Measurements from ENCODE around the gene BLOC1S5.

Gene BLOC1S5

DNA sequence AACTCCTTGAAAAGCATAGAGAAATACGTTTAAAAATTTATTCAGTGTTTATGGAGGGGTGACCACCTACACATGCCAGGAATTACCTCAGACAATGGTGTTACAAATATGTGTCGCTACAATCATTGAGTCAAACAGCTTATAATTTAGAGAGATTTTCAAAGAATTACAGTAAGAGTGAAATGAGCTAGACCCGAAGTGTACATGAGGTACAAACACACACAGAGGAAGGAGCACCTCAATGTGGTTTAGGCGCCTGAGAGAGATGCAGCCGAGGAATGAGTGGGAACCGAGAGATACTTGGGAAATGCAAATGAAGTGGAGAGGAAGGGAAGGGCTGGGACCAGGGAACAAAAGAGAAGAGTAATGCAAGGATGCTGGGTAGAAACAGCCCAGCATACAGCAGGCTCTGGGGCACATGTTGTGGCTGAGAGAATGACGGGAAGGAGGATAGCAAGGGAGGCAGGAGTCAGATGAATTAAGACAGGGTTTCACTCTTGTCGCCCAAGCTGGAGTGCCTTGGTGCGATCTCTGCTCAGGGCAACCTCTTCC lies 22.6 kb upstream of the BLOC1S5 start:
- no peak for TF ChIP-seq CEBPB (IDR thresholded peaks at IDR 0.05)

DNA sequence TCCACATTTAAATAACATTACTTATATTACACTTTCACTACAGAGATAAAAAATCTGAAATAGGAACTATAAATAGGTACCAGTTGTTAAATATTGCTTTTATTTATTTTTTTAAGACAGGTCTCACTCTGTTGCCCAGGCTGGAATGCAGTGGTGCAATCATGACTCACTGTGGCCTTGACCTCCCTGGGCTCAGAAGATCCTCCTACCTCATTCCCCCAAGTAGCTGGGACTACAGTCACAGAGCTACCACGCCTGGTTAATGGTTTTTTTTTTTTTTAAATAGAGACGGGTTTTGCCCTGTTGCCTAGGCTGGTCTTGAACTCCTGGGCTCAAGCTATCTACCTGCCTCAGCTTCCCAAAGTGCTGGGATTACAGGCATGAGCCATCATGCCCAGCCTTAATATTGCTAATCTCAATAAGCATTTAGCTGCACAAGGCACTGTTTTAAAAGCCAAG lies 20.9 kb upstream of the BLOC1S5 start:
- no peak for TF ChIP-seq EGR1 (IDR thresholded peaks at IDR 0.05)
- TF ChIP-seq ZBTB7A (IDR thresholded peaks at IDR 0.05; ENCODE audit: low read depth) = no peak
- TF ChIP-seq REST (IDR thresholded peaks at IDR 0.05; ENCODE audit: low read depth) = no peak
- no peak for TF ChIP-seq YY1 (IDR thresholded peaks at IDR 0.05; ENCODE audit: low read depth)
- peak; percentile 93 for TF ChIP-seq CEBPB (IDR thresholded peaks at IDR 0.05)
- TF ChIP-seq TEAD4 (IDR thresholded peaks at IDR 0.05) = peak; percentile 91
- TF ChIP-seq, protein P1, sequence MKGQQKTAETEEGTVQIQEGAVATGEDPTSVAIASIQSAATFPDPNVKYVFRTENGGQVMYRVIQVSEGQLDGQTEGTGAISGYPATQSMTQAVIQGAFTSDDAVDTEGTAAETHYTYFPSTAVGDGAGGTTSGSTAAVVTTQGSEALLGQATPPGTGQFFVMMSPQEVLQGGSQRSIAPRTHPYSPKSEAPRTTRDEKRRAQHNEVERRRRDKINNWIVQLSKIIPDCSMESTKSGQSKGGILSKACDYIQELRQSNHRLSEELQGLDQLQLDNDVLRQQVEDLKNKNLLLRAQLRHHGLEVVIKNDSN (IDR thresholded peaks at IDR 0.05) = no peak

GRCh38 chr6:8084586-8084985 lies 20.4 kb upstream of the BLOC1S5 start:
- TF ChIP-seq RAD21 (IDR thresholded peaks at IDR 0.05; ENCODE audit: low read depth) = no peak
- TF ChIP-seq FOXM1 (IDR thresholded peaks at IDR 0.05; ENCODE audit: borderline replicate concordance, low read depth) = no peak
- no peak for TF ChIP-seq CREB1 (IDR thresholded peaks at IDR 0.05; ENCODE audit: low read depth)
- no peak for TF ChIP-seq TCF12 (IDR thresholded peaks at IDR 0.05; ENCODE audit: low read depth)
- TF ChIP-seq, protein P2, sequence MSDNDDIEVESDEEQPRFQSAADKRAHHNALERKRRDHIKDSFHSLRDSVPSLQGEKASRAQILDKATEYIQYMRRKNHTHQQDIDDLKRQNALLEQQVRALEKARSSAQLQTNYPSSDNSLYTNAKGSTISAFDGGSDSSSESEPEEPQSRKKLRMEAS (IDR thresholded peaks at IDR 0.05) = no peak
- no peak for TF ChIP-seq NFIC (IDR thresholded peaks at IDR 0.05)
- TF ChIP-seq, protein P1 (IDR thresholded peaks at IDR 0.05) = no peak
- TF ChIP-seq TAF1 (IDR thresholded peaks at IDR 0.05; ENCODE audit: low read depth) = no peak
- no peak for TF ChIP-seq EGR1 (IDR thresholded peaks at IDR 0.05)
- no peak for TF ChIP-seq ZBTB7A (IDR thresholded peaks at IDR 0.05; ENCODE audit: low read depth)
- TF ChIP-seq TEAD4 (IDR thresholded peaks at IDR 0.05) = no peak
- TF ChIP-seq YY1 (IDR thresholded peaks at IDR 0.05; ENCODE audit: low read depth) = no peak

GRCh38 chr6:8082954-8083858 lies 19.0 kb upstream of the BLOC1S5 start:
- TF ChIP-seq YY1 (IDR thresholded peaks at IDR 0.05; ENCODE audit: low read depth) = no peak
- TF ChIP-seq, protein P2 (IDR thresholded peaks at IDR 0.05) = 0 out of 2 replicates have a peak, but pooled peaks have one; percentile 10

DNA sequence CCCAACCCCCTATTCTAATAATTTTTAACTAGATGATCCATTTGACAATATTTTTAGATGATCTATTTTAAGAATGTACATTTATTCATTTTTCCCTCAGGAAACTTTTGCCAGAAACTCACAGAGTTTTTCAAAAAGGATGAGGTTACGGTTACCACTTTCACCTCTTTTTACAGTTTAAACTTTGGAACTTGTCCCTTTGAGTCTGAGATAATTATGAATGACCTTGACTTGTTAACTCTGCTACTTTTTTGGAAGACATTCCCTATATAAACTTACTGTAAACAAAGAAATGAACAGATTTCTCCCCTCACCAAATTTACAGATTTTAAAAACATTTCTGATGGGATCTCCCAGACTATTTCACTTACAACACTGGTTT lies 18.4 kb upstream of the BLOC1S5 start:
- no peak for TF ChIP-seq ZBTB7A (IDR thresholded peaks at IDR 0.05; ENCODE audit: low read depth)
- TF ChIP-seq FOXM1 (IDR thresholded peaks at IDR 0.05; ENCODE audit: borderline replicate concordance, low read depth) = no peak
- TF ChIP-seq CREB1 (IDR thresholded peaks at IDR 0.05; ENCODE audit: low read depth) = no peak
- TF ChIP-seq EGR1 (IDR thresholded peaks at IDR 0.05) = no peak
- TF ChIP-seq TCF12 (IDR thresholded peaks at IDR 0.05; ENCODE audit: low read depth) = no peak
- no peak for TF ChIP-seq EP300 (IDR thresholded peaks at IDR 0.05; ENCODE audit: borderline replicate concordance)
- no peak for TF ChIP-seq CEBPB (IDR thresholded peaks at IDR 0.05)
- TF ChIP-seq REST (IDR thresholded peaks at IDR 0.05; ENCODE audit: low read depth) = no peak
- no peak for TF ChIP-seq YY1 (IDR thresholded peaks at IDR 0.05; ENCODE audit: low read depth)
- TF ChIP-seq, protein P2 (IDR thresholded peaks at IDR 0.05) = no peak
- TF ChIP-seq, protein P1 (IDR thresholded peaks at IDR 0.05) = no peak

Measured in Ishikawa (cell line).